Cortex of kidney (tissue), 1 donor: ENCODE data around the gene PITPNC1.

ENCODE experiments used
- DNase-seq: peaks from one replicate; lab custom pipeline; 2025; lab: John Stamatoyannopoulos, UW

The PITPNC1 gene

DNA sequence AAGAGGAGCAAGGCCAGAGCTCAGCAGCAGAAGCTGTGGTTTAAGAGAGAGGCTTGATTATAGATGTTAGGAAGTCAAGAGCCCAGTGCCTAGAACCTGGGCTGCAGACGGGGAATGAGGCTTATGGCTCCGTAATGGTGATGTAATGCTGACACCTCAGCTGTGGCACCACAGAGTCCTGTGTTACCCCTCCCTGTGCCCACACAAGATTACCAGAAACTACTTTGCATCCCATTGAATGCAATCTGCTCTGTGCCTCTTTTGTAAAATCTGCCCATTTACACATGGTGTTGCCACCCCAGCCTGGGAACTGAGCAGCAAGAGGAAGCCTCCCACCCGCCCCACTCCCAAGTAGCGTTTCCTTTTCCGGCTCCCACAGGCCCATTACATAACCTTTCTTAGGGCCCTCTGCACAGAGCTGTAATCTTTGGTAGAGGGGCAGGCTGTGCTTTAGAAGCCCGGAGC is 57.0 kb downstream of the PITPNC1 start:
- DNase-seq: no peak

DNA sequence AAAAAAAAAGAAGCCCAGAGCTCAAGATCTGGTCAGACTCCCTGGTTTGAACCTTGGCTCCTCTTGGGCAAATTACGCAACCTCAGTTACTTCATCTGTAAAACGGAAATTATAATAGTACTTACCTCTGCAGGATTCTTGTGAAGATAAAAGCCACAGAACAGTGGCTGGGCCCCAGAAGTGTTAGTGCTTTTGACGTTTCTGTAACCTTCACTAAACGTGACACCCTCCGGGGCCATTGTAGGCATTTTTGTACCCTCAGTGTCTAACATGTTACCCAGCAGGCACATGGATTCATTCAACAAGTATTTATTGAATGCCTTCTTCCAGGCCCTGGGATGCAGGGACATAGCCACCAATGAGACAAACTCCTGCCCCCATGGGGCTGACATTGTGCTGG is 58.0 kb downstream of the PITPNC1 start:
- DNase-seq: no peak

DNA sequence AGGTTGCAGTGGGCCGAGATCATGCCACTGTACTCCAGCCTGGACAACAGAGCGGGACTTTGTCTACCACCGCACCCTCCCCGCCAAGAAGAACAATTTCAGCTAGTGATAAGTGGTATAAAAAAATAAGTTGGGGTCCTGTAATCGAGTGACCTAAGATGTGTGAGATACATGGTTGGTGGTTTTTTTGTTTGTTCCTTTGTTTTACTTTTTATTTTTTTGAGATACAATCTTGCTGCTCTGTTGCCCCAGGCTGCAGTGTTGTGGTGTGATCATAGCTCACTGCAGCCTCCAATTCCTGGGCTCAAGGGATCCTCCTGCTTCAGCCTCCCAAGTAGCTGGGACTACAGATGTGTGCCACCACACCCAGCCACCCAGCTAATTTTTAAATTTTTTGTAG is 58.7 kb downstream of the PITPNC1 start:
- no peak for DNase-seq

DNA sequence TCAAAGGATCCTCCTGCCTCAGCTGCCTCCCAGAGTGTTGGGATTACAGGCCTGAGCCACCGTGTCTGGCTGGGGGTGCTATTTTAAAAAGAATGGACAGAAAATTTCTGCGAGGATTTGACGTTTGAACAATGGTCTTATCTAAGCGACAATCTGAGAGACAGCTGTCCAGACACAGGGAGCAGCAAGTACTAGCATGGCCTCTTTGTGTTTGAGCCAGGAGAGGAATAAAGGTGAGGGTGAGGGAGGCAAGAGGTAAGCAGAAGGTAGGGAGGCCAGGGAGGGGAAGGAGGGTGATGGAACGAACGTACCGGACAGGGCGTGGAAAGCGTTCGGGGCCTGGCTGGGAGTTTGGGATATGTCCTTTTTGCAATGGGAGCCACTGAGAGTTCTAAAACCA is 59.2 kb downstream of the PITPNC1 start:
- DNase-seq: no peak

DNA sequence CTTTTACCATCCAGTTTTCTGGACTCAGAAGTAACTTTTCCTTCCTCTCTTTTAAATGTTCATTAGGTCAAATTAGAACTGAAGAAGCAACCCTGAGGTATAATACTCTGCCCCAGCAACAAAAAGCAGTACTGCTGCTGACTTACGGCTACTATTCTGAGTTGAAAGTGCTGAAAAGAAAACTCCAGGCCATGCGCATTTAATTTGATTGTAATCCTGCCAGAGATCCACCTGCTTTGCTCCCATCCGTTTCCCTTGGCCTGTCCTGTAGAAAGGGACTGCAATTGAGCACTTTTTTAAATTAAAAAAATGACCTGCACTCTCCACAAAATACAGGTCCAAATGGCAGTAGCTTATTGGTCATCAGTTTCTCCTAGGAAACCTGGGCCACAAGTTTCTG is 61.6 kb downstream of the PITPNC1 start:
- no peak for DNase-seq

DNA sequence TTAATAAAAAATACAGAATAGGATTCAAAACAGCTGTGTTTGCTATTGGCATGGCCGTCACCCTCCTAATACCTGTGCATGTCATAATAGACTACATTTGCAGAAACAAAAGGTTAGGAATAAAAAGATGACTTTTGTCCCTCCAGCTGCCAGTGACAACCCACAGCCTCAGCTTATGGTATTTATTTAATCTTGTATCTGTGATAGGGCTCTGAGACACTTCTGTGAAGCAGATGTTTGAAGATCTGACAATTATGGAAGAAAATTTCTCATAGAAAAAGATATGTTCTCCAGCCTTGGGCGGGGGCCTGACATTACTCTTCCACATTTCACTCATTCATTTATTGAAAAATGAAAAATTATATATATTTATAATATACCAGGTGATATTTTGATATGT is 62.2 kb downstream of the PITPNC1 start:
- no peak for DNase-seq

DNA sequence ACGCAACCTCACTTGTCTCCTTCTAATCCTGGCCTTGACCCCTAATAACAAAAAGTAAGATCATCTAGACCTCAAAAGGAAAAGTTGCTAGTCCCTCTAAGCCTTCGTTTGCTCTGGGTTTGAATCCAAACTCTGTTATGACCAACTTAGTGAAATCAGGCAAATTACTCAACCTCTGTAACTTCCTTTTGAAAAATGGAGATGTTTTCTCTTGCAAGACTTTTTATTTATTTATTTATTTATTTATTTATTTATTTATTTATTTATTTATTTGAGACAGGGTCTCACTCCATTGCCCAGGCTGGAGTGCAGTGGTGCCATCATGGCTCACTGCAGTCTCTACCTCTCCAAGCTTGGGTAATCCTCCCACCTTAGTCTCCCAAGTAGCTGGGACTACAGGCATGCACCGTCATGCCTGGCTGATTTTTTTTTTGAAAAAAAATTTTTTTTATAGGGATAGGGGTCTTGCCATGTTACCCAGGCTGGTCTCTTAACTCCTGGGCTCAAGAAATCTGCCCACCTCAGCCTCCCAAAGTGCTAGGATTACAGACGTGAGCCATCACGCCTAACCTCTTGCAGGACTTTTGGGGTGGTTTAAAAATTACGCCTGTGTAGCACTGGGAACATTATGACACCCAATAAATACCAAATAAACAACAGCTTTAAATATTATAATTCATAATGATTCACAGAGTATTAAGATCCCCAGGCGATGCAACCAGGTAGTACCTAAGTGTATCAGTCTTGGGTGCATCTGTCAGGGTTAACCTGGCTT is 63.4 kb downstream of the PITPNC1 start:
- DNase-seq: no peak

DNA sequence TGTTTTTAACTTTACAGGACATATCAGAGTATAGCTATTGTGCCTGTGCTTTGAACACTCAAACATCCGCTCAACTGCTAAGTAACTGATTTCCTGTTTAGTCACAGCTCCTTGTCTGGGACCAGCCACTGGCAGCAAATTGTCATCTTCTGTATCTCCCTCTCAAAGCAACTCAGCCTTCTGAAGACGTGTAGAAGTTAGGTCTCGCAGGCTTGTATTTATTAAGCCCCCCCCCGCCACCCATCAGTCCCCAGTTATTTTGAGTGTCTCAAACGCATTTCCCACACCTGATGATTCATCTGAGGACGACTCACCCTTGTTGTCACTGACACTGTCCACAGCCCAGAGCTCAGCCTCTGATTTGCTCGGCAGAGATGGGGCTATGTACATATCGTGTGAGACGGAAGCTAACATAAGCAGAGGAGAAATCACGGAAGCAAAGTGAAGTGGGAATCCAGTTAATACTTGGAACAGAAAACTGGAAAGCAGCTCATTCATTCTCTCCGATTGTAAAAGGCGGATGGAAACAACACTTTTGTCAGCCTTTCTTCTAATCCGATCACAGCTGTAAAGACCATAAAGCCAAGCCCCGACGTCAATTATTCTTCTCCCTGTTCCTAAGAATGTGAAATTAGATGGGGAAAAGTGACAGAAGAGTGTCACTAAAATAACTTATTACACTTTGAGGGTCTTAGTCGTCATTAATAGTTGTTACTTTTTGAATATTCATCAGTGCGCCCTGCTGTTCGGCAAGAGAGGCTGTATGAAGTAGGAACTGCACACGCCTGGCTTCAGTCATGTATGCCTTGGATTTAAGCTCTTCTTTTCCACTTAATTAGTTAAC is 64.2 kb downstream of the PITPNC1 start:
- DNase-seq: no peak

DNA sequence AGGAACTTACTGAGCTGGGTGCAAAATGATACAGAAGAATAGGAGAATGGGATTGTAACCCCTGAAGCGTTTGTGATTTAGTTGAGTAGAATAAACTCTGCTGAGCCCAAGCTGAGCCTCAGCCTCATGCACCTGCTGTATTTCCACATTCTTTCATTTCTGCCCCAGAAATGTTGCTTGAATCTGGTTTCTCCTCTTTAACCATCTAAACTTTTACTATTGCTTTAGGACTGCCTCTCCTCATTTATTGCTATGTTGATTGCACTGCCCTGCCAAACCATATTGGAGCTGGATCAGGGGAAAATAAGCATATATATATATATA is 64.8 kb downstream of the PITPNC1 start:
- no peak for DNase-seq

DNA sequence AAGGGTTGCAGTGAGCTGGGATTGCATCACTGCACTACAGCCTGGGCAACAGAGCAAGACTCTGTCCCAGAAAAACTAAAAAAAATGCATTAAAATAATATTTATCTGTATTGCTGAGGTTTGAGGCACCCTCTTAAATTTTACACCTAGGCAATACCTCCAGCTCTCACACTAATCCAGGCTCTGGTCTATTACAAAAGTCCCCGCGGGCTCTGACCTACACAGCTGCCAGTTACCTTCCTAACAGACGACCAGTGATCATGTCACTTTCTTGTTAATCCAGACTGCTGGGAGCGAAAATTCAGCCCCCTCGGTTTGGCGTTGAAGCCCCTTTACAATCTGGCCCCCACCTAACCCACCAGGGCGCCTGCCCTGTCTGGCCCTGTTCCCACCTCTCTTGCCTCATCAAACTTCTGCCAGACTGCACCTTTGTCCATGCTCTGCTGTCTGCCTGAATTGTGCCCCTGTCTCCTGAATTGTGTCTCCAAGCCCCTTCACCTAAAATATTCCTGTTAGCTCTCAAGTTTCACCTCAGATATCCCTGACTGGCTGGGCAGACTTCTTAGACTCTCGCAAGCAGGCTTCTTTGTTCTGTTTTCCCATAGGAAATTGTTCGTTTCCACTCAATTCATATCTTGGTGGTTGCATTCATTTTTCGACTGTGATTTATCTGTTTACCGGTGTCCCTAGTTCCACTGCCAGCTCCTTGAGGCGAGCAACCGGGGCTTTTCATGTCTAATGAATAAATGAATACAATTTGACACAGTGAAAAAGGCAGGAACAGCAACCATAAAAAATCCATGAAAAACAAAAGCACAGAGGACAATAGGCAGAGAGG is 65.9 kb downstream of the PITPNC1 start:
- DNase-seq: no peak

DNA sequence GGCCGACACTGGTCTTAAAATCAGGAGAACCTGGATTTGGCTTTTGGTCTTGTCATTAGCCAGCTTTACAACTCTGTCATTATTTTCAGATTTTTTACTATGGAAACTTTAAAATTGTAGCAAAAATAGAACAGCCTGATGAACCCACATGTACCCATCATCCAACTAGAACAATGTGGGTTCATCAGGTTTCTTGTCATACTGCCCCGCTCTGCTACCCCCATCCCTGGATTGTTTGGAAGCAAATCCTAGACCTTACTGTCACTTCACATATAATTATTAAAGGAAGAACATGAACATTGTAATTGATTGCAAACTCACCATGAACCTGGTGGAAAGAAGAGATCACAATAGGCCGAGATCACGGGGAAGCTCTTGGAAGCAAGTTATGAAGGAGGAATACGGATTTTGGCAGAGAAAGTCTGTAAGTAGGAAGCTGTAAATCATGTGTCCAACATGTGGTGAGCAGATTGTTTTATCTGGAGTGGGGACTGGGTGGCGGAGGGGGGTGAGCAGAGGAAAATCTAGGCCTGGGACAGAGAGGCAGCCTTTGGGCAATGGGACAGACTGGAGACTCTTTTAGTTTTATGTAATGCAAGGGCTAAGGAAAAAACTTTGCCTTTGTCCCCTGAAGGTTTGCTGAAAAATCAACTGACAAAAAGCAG is 67.0 kb downstream of the PITPNC1 start:
- no peak for DNase-seq

DNA sequence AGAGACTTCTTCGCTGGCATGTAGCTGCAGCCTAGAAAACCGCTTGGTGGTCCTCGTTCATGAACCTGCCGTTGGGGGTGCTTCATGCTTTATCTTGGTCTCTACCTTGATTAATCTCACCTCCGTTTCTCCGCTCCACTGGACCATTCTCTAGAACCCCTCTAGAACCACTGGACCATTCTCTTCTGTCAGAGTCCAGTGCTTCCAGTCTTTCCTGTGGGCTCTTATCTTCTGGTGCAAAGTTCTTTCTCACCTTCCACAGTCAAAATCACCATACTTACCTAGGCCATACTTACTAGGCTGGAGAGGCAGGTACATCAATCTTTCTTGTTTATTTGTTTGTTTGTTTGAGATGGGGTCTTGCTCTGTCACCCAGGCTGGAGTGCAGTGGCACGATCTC is 71.4 kb downstream of the PITPNC1 start:
- DNase-seq: no peak

DNA sequence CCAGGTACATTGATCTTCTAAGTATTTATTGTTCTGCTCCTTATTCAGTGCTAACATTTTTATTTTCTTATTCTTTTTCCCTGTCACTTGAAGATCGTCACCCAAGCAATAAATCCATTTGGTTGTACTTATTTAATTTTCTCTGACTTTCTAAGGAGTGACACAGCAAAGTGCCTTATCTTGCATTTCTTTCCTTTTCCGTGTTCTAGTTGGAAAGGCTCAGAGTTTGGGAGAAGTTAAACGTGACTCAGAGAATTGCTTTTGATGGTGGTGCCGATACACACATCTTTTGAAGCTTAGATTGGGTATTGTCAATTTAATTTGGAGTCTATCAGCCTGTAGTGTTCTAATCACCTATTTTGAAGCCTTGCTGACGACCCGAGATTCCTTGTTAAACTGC is 72.0 kb downstream of the PITPNC1 start:
- DNase-seq: no peak

DNA sequence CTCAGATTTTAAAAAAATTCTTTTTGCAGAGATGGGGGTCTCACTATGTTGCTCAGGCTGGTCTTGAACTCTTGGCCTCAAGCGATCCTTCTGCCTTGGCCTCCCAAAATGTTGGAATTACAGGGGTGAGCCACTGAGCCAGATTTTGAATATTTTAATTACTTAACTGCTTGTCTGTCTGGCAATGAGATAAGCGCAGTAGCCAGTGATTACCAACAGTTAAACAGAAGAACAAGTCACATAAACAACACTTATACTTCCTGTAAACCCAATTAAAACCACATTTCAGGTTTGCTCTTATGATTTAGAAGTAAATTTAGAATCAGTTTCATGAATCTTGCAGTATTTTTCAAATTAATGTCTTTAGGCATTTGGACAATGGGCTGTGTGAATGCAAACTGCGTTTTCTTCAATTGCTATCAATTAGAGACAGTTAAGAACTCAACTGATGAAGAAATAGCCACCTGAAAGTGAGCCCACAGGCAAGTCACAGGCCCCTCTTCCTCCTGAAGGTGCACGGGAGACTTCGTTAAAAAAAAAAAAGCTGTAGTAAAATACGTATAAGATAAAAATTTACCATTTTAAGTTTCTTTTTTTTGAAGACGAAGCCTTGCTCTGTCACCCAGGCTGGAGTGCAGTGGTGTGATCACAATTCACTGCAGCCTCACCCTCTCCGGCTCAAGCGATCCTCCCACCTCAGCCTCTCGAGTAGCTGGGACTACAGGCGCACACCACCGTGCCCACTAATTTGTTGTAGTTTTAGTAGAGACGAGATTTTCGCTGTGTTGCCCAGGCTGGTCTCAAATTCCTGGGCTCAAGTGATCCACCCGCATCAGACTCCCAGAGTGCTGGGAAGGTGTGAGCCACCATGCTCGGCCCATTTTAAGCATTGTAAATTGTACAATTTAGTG is 73.0 kb downstream of the PITPNC1 start:
- no peak for DNase-seq

DNA sequence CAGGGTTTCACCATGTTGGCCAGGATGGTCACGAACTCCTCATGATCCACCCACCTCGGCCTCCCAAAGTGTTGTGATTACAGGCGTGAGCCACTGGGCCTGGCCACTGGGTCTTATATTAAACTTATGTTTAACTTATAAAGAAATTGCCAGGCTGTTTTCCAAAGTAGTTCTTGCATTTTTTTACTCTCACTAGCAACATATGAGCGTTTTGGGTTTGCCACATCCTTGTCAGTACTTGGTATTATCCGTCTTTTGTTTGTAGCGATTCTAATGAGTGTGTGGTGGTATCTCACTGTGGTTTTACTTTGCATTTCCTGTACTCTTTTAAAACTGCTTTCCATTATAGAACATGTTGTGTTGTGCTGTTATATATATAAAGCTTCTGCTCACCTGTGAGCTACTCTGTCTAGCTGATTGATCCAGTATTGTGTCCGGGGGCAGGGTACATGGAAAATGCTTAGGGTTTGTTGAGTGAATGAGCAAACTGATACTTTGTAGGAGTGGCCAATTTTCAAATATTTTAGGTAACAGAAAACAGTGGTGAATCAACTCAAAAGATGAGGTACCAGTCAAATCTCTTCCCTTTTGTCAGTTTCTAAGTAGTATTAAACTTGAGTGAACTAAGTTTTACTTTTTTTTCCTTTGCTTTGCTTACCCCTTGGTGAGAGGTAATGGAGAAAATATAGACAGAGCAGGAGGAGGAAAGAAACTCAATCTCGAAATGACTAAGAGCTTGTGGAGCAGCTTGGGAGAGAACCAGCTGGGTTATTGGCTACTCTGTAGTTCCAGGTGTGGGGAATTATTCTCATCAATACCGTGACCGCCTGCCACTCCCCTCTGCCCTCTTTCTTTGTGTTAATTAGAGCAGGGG is 75.8 kb downstream of the PITPNC1 start:
- DNase-seq: no peak

DNA sequence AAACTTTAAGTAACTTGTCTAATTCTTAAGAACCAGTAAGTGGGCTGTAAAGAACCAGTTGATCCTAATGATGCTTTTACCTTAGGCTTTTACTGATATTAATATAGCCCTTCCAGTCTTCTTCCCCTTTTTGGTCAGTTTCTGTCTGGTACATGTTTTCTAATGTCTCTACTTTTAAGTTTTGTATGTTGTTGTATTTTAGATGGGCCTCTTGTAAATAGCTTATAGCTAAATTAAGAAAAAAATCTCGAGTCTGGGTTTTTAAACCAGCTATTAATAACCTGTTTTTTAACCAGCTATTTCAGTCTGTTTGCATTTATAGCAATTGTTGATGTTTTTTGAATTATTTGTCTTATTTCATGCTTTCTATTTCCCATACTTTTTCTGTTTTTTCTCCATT is 79.0 kb downstream of the PITPNC1 start:
- DNase-seq: no peak

DNA sequence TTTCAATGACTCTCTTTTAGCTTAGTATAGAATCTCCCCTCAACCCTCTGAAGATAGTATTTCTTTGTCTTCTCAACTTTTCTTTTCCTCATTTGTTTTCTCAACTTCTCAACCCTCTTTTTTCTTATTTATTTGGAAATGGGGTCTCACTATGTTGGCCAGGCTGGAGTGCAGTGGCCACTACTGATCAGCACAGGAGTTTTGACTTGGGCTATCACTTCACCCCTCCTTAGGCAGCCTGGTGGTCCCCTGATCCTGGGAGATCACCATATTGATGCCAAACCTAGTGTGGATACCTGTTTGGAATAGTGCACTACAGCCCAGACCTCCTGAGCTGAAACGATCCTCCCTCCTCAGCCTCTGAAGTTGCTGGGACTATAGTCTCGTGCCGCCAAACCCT is 79.8 kb downstream of the PITPNC1 start:
- DNase-seq: no peak

DNA sequence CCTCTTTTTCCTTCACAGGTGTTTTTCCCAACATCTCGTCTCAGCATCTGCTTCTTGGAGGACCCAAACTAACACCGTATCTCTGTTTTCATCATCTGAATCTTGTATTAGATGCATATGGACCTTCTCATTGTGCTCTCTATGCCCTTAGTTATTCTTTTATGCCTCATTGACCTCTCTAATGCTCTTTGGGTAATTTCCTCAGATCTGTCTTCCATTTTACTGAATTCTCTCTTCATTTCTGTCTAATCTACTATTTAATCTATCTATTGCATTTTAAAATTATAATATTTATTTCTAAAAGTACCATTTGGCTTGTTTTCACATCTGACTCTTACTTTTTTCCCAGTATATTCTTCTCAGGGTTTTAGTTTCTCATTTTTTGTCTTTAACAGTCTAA is 81.1 kb downstream of the PITPNC1 start:
- no peak for DNase-seq

DNA sequence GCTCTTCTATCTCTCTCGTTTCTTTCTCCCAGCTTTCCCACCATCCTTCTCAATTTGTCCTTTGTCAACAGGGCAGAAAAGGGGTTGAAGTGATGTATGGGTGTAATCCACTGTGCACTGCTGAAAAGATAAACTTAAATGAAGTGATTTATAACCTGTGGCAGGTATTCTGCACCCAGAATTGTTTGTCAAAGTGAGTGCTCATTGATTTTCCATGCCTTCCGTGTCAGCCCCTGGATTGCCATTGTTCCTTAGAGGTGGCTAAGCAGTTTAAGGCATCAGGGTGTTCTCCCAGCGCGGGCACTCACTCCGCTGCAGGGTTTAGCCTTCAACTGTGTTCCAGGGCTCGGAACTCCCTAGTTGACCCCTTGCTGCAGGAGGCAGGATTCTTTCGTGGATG is 82.9 kb downstream of the PITPNC1 start:
- no peak for DNase-seq

DNA sequence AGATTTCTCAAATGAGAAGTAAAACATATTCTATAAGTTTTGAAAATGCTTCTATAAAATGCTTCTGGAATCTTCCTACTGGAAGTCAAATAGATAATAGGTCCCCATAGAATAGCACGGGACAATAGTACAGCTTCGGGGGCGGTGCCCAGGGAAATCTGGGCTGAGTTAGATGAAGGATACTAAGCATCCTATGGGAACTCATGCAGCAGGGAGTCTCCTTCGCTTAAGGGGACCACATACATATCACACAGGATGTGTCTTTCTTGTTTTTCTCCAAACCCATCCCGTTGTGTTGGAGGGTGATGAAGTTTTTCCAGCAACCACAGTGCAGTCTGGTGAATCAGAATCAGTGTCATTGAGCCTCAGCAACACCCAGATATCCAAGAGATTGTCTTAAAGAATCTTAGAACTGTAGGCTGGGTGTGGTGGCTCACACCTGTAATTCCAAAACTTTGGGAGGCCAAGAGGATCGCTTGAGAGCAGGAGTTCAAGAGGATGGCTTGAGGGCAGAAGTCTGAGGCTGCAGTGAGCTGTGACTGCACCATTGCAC is 84.2 kb downstream of the PITPNC1 start:
- no peak for DNase-seq
